Measurements from ENCODE around the gene ATP6AP1.

The ATP6AP1 gene

DNA sequence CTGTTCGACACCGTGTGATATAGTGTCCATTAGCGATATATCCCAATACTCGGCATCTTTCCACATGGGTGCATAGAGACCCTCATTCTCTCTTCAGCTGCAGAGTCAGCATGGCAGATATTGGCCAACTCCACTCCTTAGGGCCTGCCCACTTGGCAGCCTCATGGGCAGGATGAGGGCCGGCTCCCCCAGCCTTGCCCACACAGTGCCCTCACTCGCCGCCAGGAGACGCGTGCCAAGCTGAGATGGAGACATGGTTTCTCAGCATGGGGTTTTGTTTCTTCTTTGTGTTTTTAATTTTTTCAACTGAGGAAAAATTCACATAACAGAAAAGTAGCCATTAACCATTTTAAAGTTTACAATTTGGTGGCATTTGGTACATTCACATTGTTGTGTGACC lies 24.3 kb downstream of the ATP6AP1 start:
- no peak overlapping the region for H3K9ac ChIP-seq (ENCODE audit: low read length)
- TF ChIP-seq, protein P1, sequence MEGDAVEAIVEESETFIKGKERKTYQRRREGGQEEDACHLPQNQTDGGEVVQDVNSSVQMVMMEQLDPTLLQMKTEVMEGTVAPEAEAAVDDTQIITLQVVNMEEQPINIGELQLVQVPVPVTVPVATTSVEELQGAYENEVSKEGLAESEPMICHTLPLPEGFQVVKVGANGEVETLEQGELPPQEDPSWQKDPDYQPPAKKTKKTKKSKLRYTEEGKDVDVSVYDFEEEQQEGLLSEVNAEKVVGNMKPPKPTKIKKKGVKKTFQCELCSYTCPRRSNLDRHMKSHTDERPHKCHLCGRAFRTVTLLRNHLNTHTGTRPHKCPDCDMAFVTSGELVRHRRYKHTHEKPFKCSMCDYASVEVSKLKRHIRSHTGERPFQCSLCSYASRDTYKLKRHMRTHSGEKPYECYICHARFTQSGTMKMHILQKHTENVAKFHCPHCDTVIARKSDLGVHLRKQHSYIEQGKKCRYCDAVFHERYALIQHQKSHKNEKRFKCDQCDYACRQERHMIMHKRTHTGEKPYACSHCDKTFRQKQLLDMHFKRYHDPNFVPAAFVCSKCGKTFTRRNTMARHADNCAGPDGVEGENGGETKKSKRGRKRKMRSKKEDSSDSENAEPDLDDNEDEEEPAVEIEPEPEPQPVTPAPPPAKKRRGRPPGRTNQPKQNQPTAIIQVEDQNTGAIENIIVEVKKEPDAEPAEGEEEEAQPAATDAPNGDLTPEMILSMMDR (IDR thresholded peaks at IDR 0.05; ENCODE audit: insufficient read depth, low read length, poor library complexity, severe bottlenecking): no peak
- no peak for TF ChIP-seq EZH2phosphoT487 (conservative IDR thresholded peaks at IDR 0.05; ENCODE audit: low read length)
- no peaks in the 10 kb centered on the region for H4K20me1 ChIP-seq (ENCODE audit: low read depth, low read length)
- no peaks in the 10 kb centered on the region for H3K9me2 ChIP-seq (replicated peaks; ENCODE audit: insufficient read depth, low read length)
- H3K9me3 ChIP-seq (ENCODE audit: insufficient read depth, low read length): no peaks in the 10 kb centered on the region
- H3K79me2 ChIP-seq (ENCODE audit: insufficient read depth, low read length): no peaks in the 10 kb centered on the region
- no peak overlapping the region for H3K27ac ChIP-seq (ENCODE audit: low read depth, low read length)
- no peak overlapping the region for H2AFZ ChIP-seq (ENCODE audit: low read depth, low read length, severe bottlenecking)
- H3K36me3 ChIP-seq (ENCODE audit: low read length): no peaks in the 10 kb centered on the region
- H3K27me3 ChIP-seq (ENCODE audit: low read length): no peaks in the 10 kb centered on the region
- no peak overlapping the region for H3K4me3 ChIP-seq (ENCODE audit: insufficient read depth, low read length, poor library complexity, severe bottlenecking)
- H3F3A ChIP-seq (ENCODE audit: insufficient read depth): 0 out of 2 replicates have a peak, but pooled peaks cover 2% of the 10 kb centered on the region
- no peak overlapping the region for H3K4me2 ChIP-seq (ENCODE audit: low read depth, low read length, poor library complexity, severe bottlenecking)

DNA sequence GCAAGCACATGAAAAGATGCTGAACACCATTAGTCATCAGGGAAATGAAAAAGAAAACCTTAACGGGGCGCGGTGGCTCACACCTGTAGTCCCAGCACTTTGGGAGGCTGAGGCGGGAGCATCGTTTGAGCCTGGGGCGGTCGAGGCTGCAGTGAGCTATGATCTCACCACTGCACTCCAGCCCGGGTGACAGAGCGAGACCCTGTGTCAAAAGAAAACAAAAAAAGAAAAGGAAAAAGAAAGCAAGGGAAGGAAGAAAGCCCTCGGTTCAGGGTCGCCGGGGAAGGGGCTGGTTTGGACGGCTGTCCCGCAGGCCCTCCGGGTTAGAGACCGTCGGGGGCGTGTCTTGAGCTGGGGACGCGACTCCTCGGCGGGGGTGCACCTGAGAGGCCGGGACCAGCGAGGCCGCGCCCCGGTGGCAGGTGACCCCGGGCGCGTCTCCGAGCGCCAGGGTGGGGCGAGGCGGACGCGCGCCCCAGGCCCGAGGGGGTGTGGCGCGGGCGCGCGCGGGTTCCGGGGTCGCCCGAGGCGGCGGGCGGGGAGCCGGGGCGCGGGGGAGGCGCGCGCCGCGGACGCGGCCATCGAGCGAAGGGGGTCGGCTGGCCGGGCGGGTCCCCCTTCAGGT lies 29.1 kb downstream of the ATP6AP1 start:
- Histone ChIP-seq H3K4me3 (ENCODE audit: insufficient read depth, low read length, poor library complexity, severe bottlenecking) (peak overlapping the region; percentile 75), H3K4me2 (ENCODE audit: low read depth, low read length, poor library complexity, severe bottlenecking) (peak overlapping the region; percentile 84), H3K27ac (ENCODE audit: low read depth, low read length) (peak overlapping the region; percentile 37; the same call in 1 of the 2 replicates), H3F3A (ENCODE audit: insufficient read depth) (0 out of 2 replicates have a peak, but pooled peaks cover 2% of the 10 kb centered on the region), H4K20me1 (ENCODE audit: low read depth, low read length) (no peaks in the 10 kb centered on the region), H3K79me2 (ENCODE audit: insufficient read depth, low read length) (peaks cover 10% of the 10 kb centered on the region), H3K9me3 (ENCODE audit: insufficient read depth, low read length) (no peaks in the 10 kb centered on the region), H3K27me3 (ENCODE audit: low read length) (no peaks in the 10 kb centered on the region), H3K9ac (ENCODE audit: low read length) (peak overlapping the region; percentile 80), H3K36me3 (ENCODE audit: low read length) (no peaks in the 10 kb centered on the region), H2AFZ (ENCODE audit: low read depth, low read length, severe bottlenecking) (peak overlapping the region; percentile 59), H3K9me2 (replicated peaks; ENCODE audit: insufficient read depth, low read length) (no peaks in the 10 kb centered on the region)
- no peak for TF ChIP-seq EZH2phosphoT487 (conservative IDR thresholded peaks at IDR 0.05; ENCODE audit: low read length)
- TF ChIP-seq, protein P1 (IDR thresholded peaks at IDR 0.05; ENCODE audit: insufficient read depth, low read length, poor library complexity, severe bottlenecking): no peak

DNA sequence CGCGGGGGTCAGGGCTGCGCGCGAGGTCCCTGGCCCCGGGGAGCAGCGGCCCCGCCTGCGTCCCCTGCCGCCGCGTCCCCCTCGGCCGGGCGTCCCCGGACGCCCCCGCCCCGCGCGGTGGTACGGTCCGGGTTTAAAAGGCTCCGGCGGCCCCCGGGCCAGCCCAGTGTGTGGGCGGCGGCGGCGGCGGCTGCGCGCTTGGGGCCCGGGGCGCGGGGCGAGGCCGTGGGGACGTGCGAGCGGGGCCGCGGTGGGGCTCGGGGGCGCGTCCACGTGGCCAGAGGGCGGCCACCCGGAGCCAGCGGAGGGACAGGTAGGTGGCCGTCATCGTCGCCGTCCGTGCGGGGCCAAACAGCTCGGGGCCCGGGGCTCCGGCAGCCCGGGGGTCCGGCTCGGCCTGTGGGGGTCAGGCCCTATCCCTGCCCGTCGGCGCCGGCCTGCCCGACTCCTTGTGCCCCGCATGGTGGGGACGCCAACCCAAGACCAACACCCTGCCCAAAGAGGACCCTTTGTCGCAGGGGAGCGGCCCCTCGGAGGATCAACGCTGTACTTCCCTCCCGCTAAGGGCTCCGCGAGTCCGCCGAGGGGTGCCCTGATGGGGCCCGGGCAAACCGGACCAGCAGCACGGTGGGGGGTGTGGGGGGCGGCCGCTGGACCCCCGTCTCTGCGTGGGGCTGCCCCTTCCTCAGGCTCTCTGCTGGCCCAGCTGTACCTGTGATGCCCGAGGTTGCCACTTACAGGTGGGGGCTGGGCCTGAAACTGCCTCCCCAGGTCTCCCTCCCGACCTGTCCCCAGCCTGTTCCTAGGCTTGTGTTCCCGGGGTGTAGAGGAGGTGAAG lies 29.9 kb downstream of the ATP6AP1 start, which contains the start of gene PLXNA3:
Gene PLXNA3, plus strand, starts transcription at position 166 of the 838 bp plus-strand sequence. CDS start 1,903 bp downstream, outside the sequence.
- Histone ChIP-seq H3K9me3 (ENCODE audit: insufficient read depth, low read length) (no peaks in the 10 kb centered on the region), H4K20me1 (ENCODE audit: low read depth, low read length) (no peaks in the 10 kb centered on the region), H3K4me3 (ENCODE audit: insufficient read depth, low read length, poor library complexity, severe bottlenecking) (peak within 1 kb of the TSS; percentile 75), H3K36me3 (ENCODE audit: low read length) (no peaks in the 10 kb centered on the region), H3K27me3 (ENCODE audit: low read length) (no peaks in the 10 kb centered on the region), H3K9me2 (replicated peaks; ENCODE audit: insufficient read depth, low read length) (no peaks in the 10 kb centered on the region), H3K4me2 (ENCODE audit: low read depth, low read length, poor library complexity, severe bottlenecking) (peak within 1 kb of the TSS; percentile 84), H2AFZ (ENCODE audit: low read depth, low read length, severe bottlenecking) (peak within 1 kb of the TSS; percentile 59), H3K27ac (ENCODE audit: low read depth, low read length) (peak within 1 kb of the TSS; percentile 37; the same call in 1 of the 2 replicates), H3K79me2 (ENCODE audit: insufficient read depth, low read length) (peaks cover 10% of the 10 kb centered on the region), H3K9ac (ENCODE audit: low read length) (peak within 1 kb of the TSS; percentile 80), H3F3A (ENCODE audit: insufficient read depth) (0 out of 2 replicates have a peak, but pooled peaks cover 2% of the 10 kb centered on the region)
- TF ChIP-seq, protein P1 (IDR thresholded peaks at IDR 0.05; ENCODE audit: insufficient read depth, low read length, poor library complexity, severe bottlenecking): no peak
- TF ChIP-seq EZH2phosphoT487 (conservative IDR thresholded peaks at IDR 0.05; ENCODE audit: low read length): no peak
